ENCODE measurements around the gene PSMB5.

DNA sequence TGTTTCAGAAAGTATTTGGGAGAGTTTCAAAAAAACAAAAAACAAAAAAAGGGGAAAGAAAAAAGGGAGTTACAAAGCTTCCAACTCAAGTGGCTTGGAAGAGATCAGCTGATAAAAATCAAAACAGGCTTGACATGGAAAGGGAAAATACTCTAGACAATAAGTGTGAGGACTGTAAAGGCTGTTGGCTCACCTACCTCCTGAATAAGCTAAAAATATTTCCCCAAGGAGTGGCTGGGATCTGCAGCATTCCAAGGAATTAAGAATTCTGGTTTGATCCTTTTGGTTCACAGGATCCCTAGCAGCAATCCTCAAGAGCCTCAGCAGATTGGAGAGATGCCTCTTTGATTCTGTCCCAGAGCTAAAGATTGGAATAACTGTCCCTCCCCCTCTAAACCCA lies 41.2 kb downstream of the PSMB5 start:
- TF ChIP-seq, protein P1, sequence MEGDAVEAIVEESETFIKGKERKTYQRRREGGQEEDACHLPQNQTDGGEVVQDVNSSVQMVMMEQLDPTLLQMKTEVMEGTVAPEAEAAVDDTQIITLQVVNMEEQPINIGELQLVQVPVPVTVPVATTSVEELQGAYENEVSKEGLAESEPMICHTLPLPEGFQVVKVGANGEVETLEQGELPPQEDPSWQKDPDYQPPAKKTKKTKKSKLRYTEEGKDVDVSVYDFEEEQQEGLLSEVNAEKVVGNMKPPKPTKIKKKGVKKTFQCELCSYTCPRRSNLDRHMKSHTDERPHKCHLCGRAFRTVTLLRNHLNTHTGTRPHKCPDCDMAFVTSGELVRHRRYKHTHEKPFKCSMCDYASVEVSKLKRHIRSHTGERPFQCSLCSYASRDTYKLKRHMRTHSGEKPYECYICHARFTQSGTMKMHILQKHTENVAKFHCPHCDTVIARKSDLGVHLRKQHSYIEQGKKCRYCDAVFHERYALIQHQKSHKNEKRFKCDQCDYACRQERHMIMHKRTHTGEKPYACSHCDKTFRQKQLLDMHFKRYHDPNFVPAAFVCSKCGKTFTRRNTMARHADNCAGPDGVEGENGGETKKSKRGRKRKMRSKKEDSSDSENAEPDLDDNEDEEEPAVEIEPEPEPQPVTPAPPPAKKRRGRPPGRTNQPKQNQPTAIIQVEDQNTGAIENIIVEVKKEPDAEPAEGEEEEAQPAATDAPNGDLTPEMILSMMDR (conservative IDR thresholded peaks at IDR 0.05 in 1 of 2, IDR thresholded peaks at IDR 0.05 in 1 of 2; ENCODE audit: extremely low read depth in 1 of 2, insufficient read depth in 1 of 2, low read depth in 1 of 2, low read length in 2 of 2), result no peak
- no peak for TF ChIP-seq EZH2 (IDR thresholded peaks at IDR 0.05; ENCODE audit: borderline replicate concordance, low read length)
